GM23338 (cell line): ENCODE results near the gene TENM4.

Source experiments
- CREB1 ChIP-seq: fragments of 250-450 bp; sonication (Bioruptor Pico); IDR thresholded peaks from 2 replicates; pipeline ENCODE4 v1.5.0; 2020; ENCODE audit warnings: low read depth, mild to moderate bottlenecking, moderate library complexity
- EZH2 ChIP-seq: fragments of 200-600 bp; sonication (generic); IDR thresholded peaks from one replicate; pipeline ENCODE4 v1.8.0; 2017; ENCODE audit warnings: antibody characterized with exemption, mild to moderate bottlenecking, low read depth; ENCODE audit not compliant: unreplicated experiment
- TF ChIP-seq, protein P1 (sequence below), 2 experiments: fragments of 200-600 bp in 1 of 2; sonication (generic) in 1 of 2; conservative IDR thresholded peaks; 2 replicates each; pipeline versions ENCODE4 v1.5.1 to v1.6.1; 2016 to 2017; ENCODE audit warnings: antibody characterized with exemption in 2 of 2, low read depth in 2 of 2, mild to moderate bottlenecking in 2 of 2, moderate library complexity in 1 of 2

- TF ChIP-seq, protein P1, sequence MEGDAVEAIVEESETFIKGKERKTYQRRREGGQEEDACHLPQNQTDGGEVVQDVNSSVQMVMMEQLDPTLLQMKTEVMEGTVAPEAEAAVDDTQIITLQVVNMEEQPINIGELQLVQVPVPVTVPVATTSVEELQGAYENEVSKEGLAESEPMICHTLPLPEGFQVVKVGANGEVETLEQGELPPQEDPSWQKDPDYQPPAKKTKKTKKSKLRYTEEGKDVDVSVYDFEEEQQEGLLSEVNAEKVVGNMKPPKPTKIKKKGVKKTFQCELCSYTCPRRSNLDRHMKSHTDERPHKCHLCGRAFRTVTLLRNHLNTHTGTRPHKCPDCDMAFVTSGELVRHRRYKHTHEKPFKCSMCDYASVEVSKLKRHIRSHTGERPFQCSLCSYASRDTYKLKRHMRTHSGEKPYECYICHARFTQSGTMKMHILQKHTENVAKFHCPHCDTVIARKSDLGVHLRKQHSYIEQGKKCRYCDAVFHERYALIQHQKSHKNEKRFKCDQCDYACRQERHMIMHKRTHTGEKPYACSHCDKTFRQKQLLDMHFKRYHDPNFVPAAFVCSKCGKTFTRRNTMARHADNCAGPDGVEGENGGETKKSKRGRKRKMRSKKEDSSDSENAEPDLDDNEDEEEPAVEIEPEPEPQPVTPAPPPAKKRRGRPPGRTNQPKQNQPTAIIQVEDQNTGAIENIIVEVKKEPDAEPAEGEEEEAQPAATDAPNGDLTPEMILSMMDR (conservative IDR thresholded peaks at IDR 0.05; ENCODE audit: low read depth in 2 of 2): no peak
- TF ChIP-seq CREB1 (no peak), EZH2 (no peak)
Observed at GRCh38 chr11:79040348-79040747, 400.5 kb downstream of the TENM4 start.
